ENCODE data around the gene MAP3K2. TPM values are rescaled to one million over a fixed set of nuclear protein-coding genes. Genes with fewer than 3 reads are reported as not detected.

The MAP3K2 gene
- total RNA-seq, 1 donor from 2014 or later = 62.2 TPM

DNA sequence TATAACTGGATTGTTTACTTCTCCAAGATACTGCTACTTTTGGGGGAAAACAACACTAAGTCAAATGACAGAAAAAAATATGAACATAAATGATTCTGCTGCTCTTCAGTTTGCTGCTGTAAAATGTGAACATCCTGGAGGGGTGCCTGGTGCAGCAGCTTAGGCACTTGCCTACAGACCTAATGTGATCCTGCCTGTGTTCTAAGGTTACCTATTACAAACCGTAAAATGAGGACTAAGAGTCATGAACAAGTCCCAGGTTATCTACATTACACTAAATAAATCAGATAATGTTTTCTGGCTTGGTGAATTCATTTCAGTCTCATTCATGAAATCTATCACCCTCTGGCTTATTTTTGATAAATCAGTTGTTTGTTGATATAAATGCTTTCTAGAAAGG lies 55.4 kb downstream of the MAP3K2 start:
- H3K9me3 ChIP-seq (ENCODE audit: insufficient read depth, low read depth, low read length) = no peaks in the 10 kb centered on the region
- no peaks in the 10 kb centered on the region for H3K27me3 ChIP-seq (ENCODE audit: insufficient read depth, low read length)
- no peaks in the 10 kb centered on the region for H3K36me3 ChIP-seq (ENCODE audit: insufficient read depth, low read length)
- no peak overlapping the region for H3K27ac Mint-ChIP-seq (ENCODE audit: unreplicated experiment)
- peaks cover 12% of the 10 kb centered on the region for H4K20me1 ChIP-seq (ENCODE audit: insufficient read depth, low read length)
- no peak overlapping the region for H3K9ac ChIP-seq (ENCODE audit: low read length)
- H3K27ac ChIP-seq (ENCODE audit: low read depth, low read length) = no peak overlapping the region
- no peak for FAIRE-seq
- no peak overlapping the region for H3K4me3 Mint-ChIP-seq (ENCODE audit: unreplicated experiment)
- no peaks in the 10 kb centered on the region for H3K27me3 Mint-ChIP-seq (ENCODE audit: low read depth, unreplicated experiment)
- H2AFZ ChIP-seq (ENCODE audit: low read depth, low read length) = no peak overlapping the region
- no peaks in the 10 kb centered on the region for H3K4me1 Mint-ChIP-seq (ENCODE audit: low read depth, unreplicated experiment)
- H3K36me3 Mint-ChIP-seq (ENCODE audit: low read depth, unreplicated experiment) = peaks cover 9% of the 10 kb centered on the region
- H3K9me3 Mint-ChIP-seq (ENCODE audit: unreplicated experiment) = no peaks in the 10 kb centered on the region
- no peak for DNase-seq (ENCODE audit: low read depth)
- no peaks in the 10 kb centered on the region for H3K79me2 ChIP-seq (ENCODE audit: insufficient read depth, low read length)
- no peak overlapping the region for H3K4me3 ChIP-seq (ENCODE audit: insufficient read depth, low read depth, low read length)
- no peaks in the 10 kb centered on the region for H3K4me1 ChIP-seq (ENCODE audit: insufficient read depth, low read length)
- no peak for TF ChIP-seq EZH2 (IDR thresholded peaks at IDR 0.05; ENCODE audit: insufficient read depth, low read length)
- TF ChIP-seq, protein P1, sequence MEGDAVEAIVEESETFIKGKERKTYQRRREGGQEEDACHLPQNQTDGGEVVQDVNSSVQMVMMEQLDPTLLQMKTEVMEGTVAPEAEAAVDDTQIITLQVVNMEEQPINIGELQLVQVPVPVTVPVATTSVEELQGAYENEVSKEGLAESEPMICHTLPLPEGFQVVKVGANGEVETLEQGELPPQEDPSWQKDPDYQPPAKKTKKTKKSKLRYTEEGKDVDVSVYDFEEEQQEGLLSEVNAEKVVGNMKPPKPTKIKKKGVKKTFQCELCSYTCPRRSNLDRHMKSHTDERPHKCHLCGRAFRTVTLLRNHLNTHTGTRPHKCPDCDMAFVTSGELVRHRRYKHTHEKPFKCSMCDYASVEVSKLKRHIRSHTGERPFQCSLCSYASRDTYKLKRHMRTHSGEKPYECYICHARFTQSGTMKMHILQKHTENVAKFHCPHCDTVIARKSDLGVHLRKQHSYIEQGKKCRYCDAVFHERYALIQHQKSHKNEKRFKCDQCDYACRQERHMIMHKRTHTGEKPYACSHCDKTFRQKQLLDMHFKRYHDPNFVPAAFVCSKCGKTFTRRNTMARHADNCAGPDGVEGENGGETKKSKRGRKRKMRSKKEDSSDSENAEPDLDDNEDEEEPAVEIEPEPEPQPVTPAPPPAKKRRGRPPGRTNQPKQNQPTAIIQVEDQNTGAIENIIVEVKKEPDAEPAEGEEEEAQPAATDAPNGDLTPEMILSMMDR (IDR thresholded peaks at IDR 0.05; ENCODE audit: insufficient read depth, low read depth, low read length) = no peak
- H3K4me2 ChIP-seq (ENCODE audit: low read length) = no peak overlapping the region

DNA sequence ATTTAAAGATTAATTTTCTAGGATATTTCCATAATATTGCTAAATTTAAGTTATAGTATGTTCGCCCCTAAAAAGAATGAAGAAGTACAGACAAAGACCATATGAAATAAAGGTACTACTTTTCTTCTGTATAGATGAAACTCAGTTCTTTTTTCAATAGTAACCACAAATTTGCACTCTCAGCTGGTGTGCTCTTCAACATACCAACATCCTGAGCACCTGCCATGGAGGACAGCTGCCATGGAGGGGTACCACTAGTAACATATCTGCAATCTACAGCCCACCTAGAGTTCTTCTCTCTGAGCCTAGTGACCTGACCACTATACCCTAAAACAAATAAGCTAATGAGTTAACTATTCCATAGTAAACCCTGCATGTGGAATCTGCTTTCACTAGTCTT lies 57.0 kb downstream of the MAP3K2 start:
- no peaks in the 10 kb centered on the region for H3K9me3 Mint-ChIP-seq (ENCODE audit: unreplicated experiment)
- DNase-seq (ENCODE audit: low read depth) (no peak), FAIRE-seq (no peak)
- Histone ChIP-seq H3K4me1 (ENCODE audit: insufficient read depth, low read length) (no peaks in the 10 kb centered on the region), H3K79me2 (ENCODE audit: insufficient read depth, low read length) (no peaks in the 10 kb centered on the region), H3K27ac (ENCODE audit: low read depth, low read length) (no peak overlapping the region), H4K20me1 (ENCODE audit: insufficient read depth, low read length) (peaks cover 12% of the 10 kb centered on the region), H3K4me3 (ENCODE audit: insufficient read depth, low read depth, low read length) (no peak overlapping the region), H3K36me3 (ENCODE audit: insufficient read depth, low read length) (no peaks in the 10 kb centered on the region), H3K4me2 (ENCODE audit: low read length) (no peak overlapping the region), H3K27me3 (ENCODE audit: insufficient read depth, low read length) (no peaks in the 10 kb centered on the region), H3K9me3 (ENCODE audit: insufficient read depth, low read depth, low read length) (no peaks in the 10 kb centered on the region), H2AFZ (ENCODE audit: low read depth, low read length) (no peak overlapping the region), H3K9ac (ENCODE audit: low read length) (no peak overlapping the region)
- H3K36me3 Mint-ChIP-seq (ENCODE audit: low read depth, unreplicated experiment) = peaks cover 9% of the 10 kb centered on the region
- no peak overlapping the region for H3K27ac Mint-ChIP-seq (ENCODE audit: unreplicated experiment)
- TF ChIP-seq EZH2 (IDR thresholded peaks at IDR 0.05; ENCODE audit: insufficient read depth, low read length) = no peak
- TF ChIP-seq, protein P1 (IDR thresholded peaks at IDR 0.05; ENCODE audit: insufficient read depth, low read depth, low read length) = no peak
- H3K4me1 Mint-ChIP-seq (ENCODE audit: low read depth, unreplicated experiment) = no peaks in the 10 kb centered on the region
- no peaks in the 10 kb centered on the region for H3K27me3 Mint-ChIP-seq (ENCODE audit: low read depth, unreplicated experiment)
- H3K4me3 Mint-ChIP-seq (ENCODE audit: unreplicated experiment) = no peak overlapping the region

DNA sequence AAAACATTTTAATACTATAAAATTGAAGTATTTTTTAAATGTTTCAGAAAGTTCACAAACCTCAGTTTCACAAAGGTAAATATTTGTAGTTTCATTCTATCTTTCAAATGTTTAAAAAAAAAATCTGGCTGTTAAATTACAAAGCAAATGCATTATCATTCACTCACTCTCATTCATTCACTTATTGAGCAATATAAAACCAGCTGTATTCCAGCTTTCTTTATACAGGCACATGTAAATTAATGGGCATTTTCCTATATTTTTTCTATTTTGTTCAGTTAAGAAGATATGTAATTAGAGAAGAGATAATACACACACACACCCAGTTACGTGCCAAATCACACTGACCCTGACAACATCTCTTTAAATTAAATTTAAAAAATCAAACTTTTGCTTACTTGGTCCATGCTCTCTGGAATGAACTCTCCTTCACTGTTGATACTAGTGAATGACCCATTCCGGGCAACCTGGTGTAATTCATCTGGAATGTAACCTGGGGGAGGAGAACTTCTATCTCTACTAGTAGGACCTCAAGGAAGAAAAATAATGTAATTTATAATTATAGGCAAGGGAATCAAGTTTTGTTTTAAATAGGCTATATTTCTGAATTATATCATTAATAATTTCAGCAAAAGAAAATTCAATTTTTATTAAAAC lies 61.4 kb downstream of the MAP3K2 start:
- H3K4me2 ChIP-seq (ENCODE audit: low read length) = no peak overlapping the region
- Mint-ChIP-seq H3K4me3 (ENCODE audit: unreplicated experiment) (no peak overlapping the region), H3K36me3 (ENCODE audit: low read depth, unreplicated experiment) (peaks cover 5% of the 10 kb centered on the region), H3K4me1 (ENCODE audit: low read depth, unreplicated experiment) (no peaks in the 10 kb centered on the region), H3K27me3 (ENCODE audit: low read depth, unreplicated experiment) (no peaks in the 10 kb centered on the region), H3K9me3 (ENCODE audit: unreplicated experiment) (no peaks in the 10 kb centered on the region), H3K27ac (ENCODE audit: unreplicated experiment) (no peak overlapping the region)
- H2AFZ ChIP-seq (ENCODE audit: low read depth, low read length) = no peak overlapping the region
- H3K79me2 ChIP-seq (ENCODE audit: insufficient read depth, low read length) = no peaks in the 10 kb centered on the region
- H3K27me3 ChIP-seq (ENCODE audit: insufficient read depth, low read length) = no peaks in the 10 kb centered on the region
- H3K9me3 ChIP-seq (ENCODE audit: insufficient read depth, low read depth, low read length) = no peaks in the 10 kb centered on the region
- H3K4me3 ChIP-seq (ENCODE audit: insufficient read depth, low read depth, low read length) = no peak overlapping the region
- peaks cover 14% of the 10 kb centered on the region for H3K36me3 ChIP-seq (ENCODE audit: insufficient read depth, low read length)
- TF ChIP-seq EZH2 (IDR thresholded peaks at IDR 0.05; ENCODE audit: insufficient read depth, low read length) = no peak
- H3K9ac ChIP-seq (ENCODE audit: low read length) = no peak overlapping the region
- DNase-seq (ENCODE audit: low read depth) (no peak), FAIRE-seq (no peak)
- no peaks in the 10 kb centered on the region for H4K20me1 ChIP-seq (ENCODE audit: insufficient read depth, low read length)
- no peaks in the 10 kb centered on the region for H3K4me1 ChIP-seq (ENCODE audit: insufficient read depth, low read length)
- H3K27ac ChIP-seq (ENCODE audit: low read depth, low read length) = no peak overlapping the region
